Ishikawa (cell line): Measurements from ENCODE around the gene SAFB.

Experiments
- CEBPB ChIP-seq: IDR thresholded peaks from 2 replicates; pipeline ENCODE4 v1.6.1; 2012
- CREB1 ChIP-seq: IDR thresholded peaks from 2 replicates; pipeline ENCODE4 v1.6.1; 2012; ENCODE audit warnings: low read depth
- EGR1 ChIP-seq: IDR thresholded peaks from 2 replicates; pipeline ENCODE4 v1.6.1; 2012
- EP300 ChIP-seq: IDR thresholded peaks from 2 replicates; pipeline ENCODE4 v1.6.1; 2012; ENCODE audit warnings: borderline replicate concordance
- FOXM1 ChIP-seq: IDR thresholded peaks from 2 replicates; pipeline ENCODE4 v1.6.1; 2012; ENCODE audit warnings: low read depth, borderline replicate concordance
- NFIC ChIP-seq: IDR thresholded peaks from 2 replicates; pipeline ENCODE4 v1.6.1; 2012
- RAD21 ChIP-seq: IDR thresholded peaks from 2 replicates; pipeline ENCODE4 v1.6.1; 2012; ENCODE audit warnings: low read depth
- TAF1 ChIP-seq: IDR thresholded peaks from 2 replicates; pipeline ENCODE4 v1.6.1; 2012; ENCODE audit warnings: low read depth, mild to moderate bottlenecking
- TCF12 ChIP-seq: IDR thresholded peaks from 2 replicates; pipeline ENCODE4 v1.6.1; 2012; ENCODE audit warnings: low read depth
- TEAD4 ChIP-seq: IDR thresholded peaks from 2 replicates; pipeline ENCODE4 v1.6.1; 2012
- USF1 ChIP-seq: IDR thresholded peaks from 2 replicates; pipeline ENCODE4 v1.6.1; 2012
- YY1 ChIP-seq: IDR thresholded peaks from 2 replicates; pipeline ENCODE4 v1.6.1; 2012; ENCODE audit warnings: low read depth
- ZBTB7A ChIP-seq: IDR thresholded peaks from 2 replicates; pipeline ENCODE4 v1.6.1; 2012; ENCODE audit warnings: low read depth
- TF ChIP-seq, protein P1 (sequence below): IDR thresholded peaks from 2 replicates; pipeline ENCODE4 v1.6.1; 2012; ENCODE audit warnings: low read depth, mild to moderate bottlenecking
- TF ChIP-seq, protein P2 (sequence below): IDR thresholded peaks from 2 replicates; pipeline ENCODE4 v1.6.1; 2012

Gene SAFB

DNA sequence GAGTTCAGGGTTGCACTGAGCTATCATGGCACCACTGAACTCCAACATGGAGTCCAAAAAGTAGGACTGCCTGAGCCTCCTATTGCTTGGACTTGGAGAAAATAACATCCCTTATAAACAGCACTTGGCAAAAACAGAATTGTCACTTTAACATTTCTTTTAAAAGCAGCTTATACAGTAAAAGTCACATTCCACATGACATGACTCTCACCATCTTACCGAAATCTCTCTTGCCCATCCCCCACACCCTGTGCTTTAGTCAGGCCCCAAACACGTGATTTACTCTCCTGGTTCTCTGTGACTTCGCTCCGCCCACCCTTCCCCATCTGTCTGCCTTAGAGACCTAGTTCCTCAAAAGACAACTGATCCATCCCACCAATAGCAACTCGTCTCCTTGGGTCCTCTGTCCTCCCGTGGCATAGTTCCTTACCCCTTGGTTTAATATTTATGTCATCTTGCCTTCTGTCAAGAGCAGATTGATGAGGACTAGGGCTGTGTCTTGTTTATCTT lies 4.6 kb downstream of the SAFB start:
- TF ChIP-seq CREB1, result no peak
- no peak for TF ChIP-seq FOXM1
- TF ChIP-seq NFIC, result no peak
- TF ChIP-seq ZBTB7A, result no peak
- no peak for TF ChIP-seq TEAD4
- TF ChIP-seq, protein P1, sequence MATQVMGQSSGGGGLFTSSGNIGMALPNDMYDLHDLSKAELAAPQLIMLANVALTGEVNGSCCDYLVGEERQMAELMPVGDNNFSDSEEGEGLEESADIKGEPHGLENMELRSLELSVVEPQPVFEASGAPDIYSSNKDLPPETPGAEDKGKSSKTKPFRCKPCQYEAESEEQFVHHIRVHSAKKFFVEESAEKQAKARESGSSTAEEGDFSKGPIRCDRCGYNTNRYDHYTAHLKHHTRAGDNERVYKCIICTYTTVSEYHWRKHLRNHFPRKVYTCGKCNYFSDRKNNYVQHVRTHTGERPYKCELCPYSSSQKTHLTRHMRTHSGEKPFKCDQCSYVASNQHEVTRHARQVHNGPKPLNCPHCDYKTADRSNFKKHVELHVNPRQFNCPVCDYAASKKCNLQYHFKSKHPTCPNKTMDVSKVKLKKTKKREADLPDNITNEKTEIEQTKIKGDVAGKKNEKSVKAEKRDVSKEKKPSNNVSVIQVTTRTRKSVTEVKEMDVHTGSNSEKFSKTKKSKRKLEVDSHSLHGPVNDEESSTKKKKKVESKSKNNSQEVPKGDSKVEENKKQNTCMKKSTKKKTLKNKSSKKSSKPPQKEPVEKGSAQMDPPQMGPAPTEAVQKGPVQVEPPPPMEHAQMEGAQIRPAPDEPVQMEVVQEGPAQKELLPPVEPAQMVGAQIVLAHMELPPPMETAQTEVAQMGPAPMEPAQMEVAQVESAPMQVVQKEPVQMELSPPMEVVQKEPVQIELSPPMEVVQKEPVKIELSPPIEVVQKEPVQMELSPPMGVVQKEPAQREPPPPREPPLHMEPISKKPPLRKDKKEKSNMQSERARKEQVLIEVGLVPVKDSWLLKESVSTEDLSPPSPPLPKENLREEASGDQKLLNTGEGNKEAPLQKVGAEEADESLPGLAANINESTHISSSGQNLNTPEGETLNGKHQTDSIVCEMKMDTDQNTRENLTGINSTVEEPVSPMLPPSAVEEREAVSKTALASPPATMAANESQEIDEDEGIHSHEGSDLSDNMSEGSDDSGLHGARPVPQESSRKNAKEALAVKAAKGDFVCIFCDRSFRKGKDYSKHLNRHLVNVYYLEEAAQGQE, result no peak
- no peak for TF ChIP-seq TAF1
- TF ChIP-seq RAD21, result no peak
- TF ChIP-seq EGR1, result no peak

- TF ChIP-seq CREB1 (no peak), NFIC (no peak), ZBTB7A (no peak)
- TF ChIP-seq, protein P1, result no peak
These were observed 5.6 kb downstream of the SAFB start for GRCh38 chr19:5628461-5628860.

DNA sequence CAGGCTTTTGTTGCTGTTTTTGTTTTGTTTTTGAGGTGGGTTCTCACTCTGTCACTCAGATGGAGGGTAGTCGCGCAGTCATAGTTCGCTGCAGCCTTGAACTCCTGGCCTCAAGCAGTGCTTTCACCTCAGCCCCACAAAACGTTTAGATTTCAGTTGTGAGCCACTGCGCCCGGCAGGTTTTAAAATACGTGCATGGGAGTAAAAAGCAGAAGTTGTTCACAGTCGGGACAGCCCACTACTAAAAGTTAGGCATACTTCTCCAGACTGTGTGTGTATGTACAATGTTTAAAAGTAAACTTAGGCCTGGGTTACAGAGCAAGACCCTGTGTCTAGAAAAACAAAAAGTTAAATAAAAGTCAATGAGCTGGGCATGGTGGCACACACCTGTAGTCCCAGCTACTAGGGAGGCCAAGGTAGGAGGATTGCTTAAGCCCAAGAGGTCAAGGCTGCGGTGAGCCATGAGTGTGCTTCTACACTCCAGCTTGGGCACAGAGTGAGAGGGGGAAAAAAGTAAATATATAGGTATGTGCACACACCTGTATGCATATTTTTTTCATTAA lies 6.1 kb downstream of the SAFB start:
- TF ChIP-seq NFIC (no peak), CEBPB (no peak), EGR1 (no peak), USF1 (no peak), CREB1 (no peak), EP300 (no peak), FOXM1 (no peak), RAD21 (no peak), TEAD4 (no peak), TAF1 (no peak), ZBTB7A (no peak), YY1 (no peak), TCF12 (no peak)
- TF ChIP-seq, protein P1, result no peak
- TF ChIP-seq, protein P2, sequence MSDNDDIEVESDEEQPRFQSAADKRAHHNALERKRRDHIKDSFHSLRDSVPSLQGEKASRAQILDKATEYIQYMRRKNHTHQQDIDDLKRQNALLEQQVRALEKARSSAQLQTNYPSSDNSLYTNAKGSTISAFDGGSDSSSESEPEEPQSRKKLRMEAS, result no peak

- no peak for TF ChIP-seq TEAD4
- TF ChIP-seq RAD21, result no peak
- TF ChIP-seq YY1, result no peak
- no peak for TF ChIP-seq USF1
- TF ChIP-seq FOXM1, result no peak
- TF ChIP-seq NFIC, result no peak
- TF ChIP-seq CEBPB, result no peak
- TF ChIP-seq, protein P2, result no peak
- no peak for TF ChIP-seq CREB1
- no peak for TF ChIP-seq ZBTB7A
- TF ChIP-seq EGR1, result no peak
- TF ChIP-seq, protein P1, result no peak
- no peak for TF ChIP-seq EP300
- TF ChIP-seq TAF1, result no peak
- TF ChIP-seq TCF12, result no peak
These were observed 8.8 kb downstream of the SAFB start for GRCh38 chr19:5631567-5632240.
